GM13977 (cell line): ENCODE measurements around the gene VAMP7.

ENCODE experiments used
- DNase-seq: peaks from one replicate; pipeline ENCODE4 v3.0.0; 2012; ENCODE audit warnings: low spot score
- in situ Hi-C: fragments of 300-500 bp; cut with MboI; formaldehyde crosslinking; loops from one replicate; pipeline ENCODE4 v1.12.0; 2022; ENCODE audit warnings: low sequenced_read_pairs, low pct_unique_long_range_greater_than_20kb, mixed read lengths, inconsistent platforms; ENCODE audit not compliant: unreplicated experiment
- TF ChIP-seq, protein P1 (sequence below): IDR thresholded peaks from 2 replicates; pipeline ENCODE4 v1.5.1; 2012; ENCODE audit warnings: mild to moderate bottlenecking, control low read depth; ENCODE audit not compliant: insufficient read depth; ENCODE audit errors: extremely low read depth, missing control alignments

Gene VAMP7

DNA sequence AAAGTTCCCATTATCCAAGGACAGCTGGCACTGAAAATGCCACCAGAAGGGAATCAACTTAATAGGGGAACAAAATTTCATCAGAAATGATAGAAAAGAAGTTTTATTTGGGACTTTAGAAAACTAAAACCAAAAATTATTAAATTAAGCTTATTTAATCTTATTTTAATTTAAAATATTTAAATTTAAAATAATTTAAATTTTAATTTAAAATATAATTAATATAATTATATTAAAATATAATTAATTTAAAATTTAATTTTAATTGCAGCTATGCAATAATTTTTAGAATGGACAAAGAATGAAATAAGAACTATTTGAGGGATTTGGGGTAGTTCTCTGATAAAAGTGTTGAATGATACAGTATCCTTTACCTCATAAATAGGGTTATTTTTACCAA, 10.2 kb upstream of the VAMP7 start:
- TF ChIP-seq, protein P1, sequence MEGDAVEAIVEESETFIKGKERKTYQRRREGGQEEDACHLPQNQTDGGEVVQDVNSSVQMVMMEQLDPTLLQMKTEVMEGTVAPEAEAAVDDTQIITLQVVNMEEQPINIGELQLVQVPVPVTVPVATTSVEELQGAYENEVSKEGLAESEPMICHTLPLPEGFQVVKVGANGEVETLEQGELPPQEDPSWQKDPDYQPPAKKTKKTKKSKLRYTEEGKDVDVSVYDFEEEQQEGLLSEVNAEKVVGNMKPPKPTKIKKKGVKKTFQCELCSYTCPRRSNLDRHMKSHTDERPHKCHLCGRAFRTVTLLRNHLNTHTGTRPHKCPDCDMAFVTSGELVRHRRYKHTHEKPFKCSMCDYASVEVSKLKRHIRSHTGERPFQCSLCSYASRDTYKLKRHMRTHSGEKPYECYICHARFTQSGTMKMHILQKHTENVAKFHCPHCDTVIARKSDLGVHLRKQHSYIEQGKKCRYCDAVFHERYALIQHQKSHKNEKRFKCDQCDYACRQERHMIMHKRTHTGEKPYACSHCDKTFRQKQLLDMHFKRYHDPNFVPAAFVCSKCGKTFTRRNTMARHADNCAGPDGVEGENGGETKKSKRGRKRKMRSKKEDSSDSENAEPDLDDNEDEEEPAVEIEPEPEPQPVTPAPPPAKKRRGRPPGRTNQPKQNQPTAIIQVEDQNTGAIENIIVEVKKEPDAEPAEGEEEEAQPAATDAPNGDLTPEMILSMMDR: no peak
- in situ Hi-C loops: no loop called here

DNA sequence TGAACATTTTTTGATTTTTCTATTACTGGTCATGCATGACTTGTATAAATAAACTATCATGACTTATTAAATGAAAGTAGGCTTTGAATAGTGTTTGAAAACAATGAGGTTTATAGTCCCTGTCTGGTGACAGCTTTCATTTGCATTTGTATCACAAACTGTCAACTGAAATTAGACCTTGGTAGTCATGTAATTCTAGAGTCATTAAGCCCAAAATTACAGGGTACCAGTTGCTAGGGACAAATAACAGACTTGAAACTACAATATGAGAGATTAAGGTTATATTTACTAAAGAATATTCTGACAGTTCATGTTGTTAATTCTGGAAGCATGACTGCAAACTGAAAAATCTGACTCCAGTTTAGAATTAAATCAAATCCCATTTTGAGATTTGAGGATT, 9.2 kb upstream of the VAMP7 start:
- TF ChIP-seq, protein P1: no peak
- DNase-seq: no peak
- in situ Hi-C loops: no loop called here

More for the DNA sequence above, 10.2 kb upstream of the VAMP7 start:
- no peak for DNase-seq

DNA sequence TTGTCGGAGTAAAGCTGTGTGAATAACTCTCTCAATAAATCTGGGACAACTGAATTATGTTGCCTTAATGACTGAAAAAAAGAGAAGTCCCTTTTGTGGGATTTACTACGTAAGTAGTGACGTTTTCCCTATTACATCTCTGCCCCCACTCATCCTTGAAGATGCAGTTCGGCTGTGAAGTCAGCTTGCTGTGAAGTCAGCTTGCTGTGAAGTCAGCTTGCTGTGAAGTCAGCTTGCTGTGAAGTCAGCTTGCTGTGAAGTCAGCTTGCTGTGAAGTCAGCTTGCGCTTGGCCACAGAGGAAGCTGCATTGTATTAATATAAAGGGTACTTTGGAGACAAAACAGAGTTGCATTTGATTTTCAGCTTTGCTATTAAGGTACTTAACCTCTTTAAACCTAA, 8.0 kb upstream of the VAMP7 start:
- in situ Hi-C loops: no loop called here
- no peak for DNase-seq
- TF ChIP-seq, protein P1: no peak

DNA sequence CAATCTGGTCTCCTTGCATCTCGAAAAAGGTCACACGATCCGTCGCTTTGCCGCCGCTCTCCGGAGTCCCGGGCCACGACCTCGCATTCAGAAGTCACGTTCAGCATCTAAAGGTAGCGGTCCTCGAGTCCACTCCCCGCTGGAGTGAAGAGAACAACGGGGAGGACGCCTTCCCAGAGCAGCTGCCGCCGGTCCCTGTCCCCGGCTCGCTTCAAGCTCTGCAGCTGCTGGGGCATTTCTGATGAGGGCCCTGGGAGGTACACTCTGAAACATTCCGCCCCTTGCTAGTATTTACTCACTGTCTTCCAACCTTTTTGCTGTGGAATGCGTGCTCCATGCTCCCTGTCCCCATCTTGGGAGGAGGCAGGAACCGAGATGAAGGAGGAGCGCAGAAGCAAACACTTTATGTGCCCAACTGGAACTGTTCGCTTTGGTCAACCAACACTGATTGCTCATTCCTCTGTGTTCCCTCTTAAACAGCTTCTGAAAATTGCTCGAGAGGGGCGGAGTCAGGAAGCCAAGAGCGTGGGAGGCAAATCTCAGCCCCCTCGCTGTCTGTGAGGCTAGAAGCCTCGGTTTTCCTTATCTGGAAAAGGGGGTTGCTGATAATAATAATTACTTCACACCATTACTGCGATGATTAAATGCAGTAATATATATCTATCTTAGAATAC, 6.4 kb upstream of the VAMP7 start:
- TF ChIP-seq, protein P1: no peak
- in situ Hi-C loops: no loop called here
- no peak for DNase-seq

DNA sequence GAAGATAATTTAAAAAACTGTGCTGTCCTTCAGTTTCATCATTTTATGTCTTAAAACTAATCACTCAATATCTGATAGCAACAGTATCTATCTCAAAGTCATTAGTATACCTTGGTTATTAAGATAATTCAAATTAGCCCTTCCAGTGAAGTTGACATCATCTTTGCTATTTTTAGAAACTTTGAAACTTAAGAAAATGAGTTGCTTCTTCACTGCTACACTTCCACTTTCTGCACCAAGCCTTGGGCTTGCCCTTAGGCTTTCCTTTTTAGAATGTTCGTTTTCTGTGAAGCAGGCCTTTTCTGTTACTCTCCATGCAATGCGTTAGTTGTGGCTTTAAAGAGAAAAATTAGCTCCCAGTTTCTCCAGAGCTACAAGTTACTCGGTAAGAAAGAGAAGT, 4.4 kb upstream of the VAMP7 start:
- TF ChIP-seq, protein P1: no peak
- in situ Hi-C loops: no loop called here
- no peak for DNase-seq

DNA sequence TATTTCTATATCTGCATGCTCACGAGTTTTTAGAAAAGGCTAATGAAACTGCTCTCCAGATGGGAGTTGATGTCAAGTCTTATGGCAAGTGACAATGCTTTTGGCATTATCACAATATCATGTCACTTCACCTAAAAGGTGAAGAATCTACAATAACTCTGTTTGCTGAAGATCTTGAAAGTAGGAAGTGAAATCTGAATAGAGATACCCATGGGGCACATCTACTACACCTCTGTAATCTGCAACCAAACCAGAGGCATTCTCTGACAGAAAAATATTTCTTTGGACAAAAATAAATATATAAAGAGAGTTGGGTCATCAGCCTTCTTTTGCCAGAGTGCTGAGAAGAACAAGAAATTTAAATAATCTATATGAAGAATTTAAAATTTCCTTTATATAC, 3.9 kb upstream of the VAMP7 start:
- in situ Hi-C loops: no loop called here

More for the DNA sequence above, 3.9 kb upstream of the VAMP7 start:
- DNase-seq: no peak
- TF ChIP-seq, protein P1: no peak
